ENCODE measurements around the gene NUP43.
"Not testable (repeated sequence)": the region's sequence is repeated elsewhere in the genome, so short reads cannot be mapped to it uniquely, and the experiment has no call there.

The NUP43 gene

GRCh38 chr6:149691201-149691600 lies 55.1 kb downstream of the NUP43 start:
- DNase-seq (ENCODE audit: low spot score), result no peak

- DNase-seq (ENCODE audit: low spot score), result no peak
These were observed 60.1 kb downstream of the NUP43 start for GRCh38 chr6:149686230-149686629.

- DNase-seq (ENCODE audit: low spot score), result no peak
These were observed 63.0 kb downstream of the NUP43 start for GRCh38 chr6:149683256-149683859.

- DNase-seq (ENCODE audit: low spot score), result not testable (repeated sequence)
These were observed 64.5 kb downstream of the NUP43 start for GRCh38 chr6:149681845-149682244.

- no peak for DNase-seq (ENCODE audit: low spot score)
These were observed 65.1 kb downstream of the NUP43 start for GRCh38 chr6:149681209-149681608.

GRCh38 chr6:149680503-149680902 lies 65.8 kb downstream of the NUP43 start:
- no peak for DNase-seq (ENCODE audit: low spot score)
